ENCODE measurements around the gene SNCAIP. TPM values are rescaled to one million over a fixed set of nuclear protein-coding genes. Genes with fewer than 3 reads are reported as not detected.

SNCAIP gene
- total RNA-seq, 1 donor from 2014 or later: 11.3 TPM

GRCh38 chr5:122355324-122355723 lies 43.3 kb downstream of the SNCAIP start:
- Histone ChIP-seq H3K4me3 (no peak overlapping the region), H3K36me3 (no peaks in the 10 kb centered on the region), H3K27me3 (no peaks in the 10 kb centered on the region), H3K27ac (no peak overlapping the region), H3K9me3 (no peaks in the 10 kb centered on the region), H3K4me1 (peaks cover 30% of the 10 kb centered on the region)
- no peak for DNase-seq (ENCODE audit: extremely low spot score in 2 of 2)
- intact Hi-C loops (cut with DNase I): no loop called here
- TF ChIP-seq CTCF (IDR thresholded peaks at IDR 0.05) (no peak), POLR2AphosphoS5 (IDR thresholded peaks at IDR 0.05; ENCODE audit: insufficient read depth in 1 of 2, low read depth in 1 of 2) (no peak)

DNA sequence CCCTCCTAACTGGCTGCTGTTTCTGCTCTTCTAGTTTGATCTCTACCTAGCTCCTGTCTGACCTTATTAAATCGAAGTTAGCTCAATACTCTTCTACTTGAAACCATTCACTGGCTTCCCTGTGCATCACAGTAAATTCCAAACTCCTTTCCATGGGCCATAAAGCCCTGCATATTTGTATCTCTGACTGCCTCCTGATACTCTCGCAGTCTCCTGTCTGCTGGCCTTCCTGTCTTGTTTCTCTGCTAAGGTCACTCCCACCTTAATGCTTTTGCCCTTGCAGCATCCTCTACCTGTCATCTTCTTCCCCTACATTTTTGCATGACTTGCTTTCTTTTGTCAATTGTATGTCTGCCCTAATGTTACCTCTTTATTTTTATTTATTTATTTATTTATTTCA lies 44.8 kb downstream of the SNCAIP start:
- peaks cover 26% of the 10 kb centered on the region for H3K4me1 ChIP-seq
- H3K4me3 ChIP-seq: no peak overlapping the region
- no peaks in the 10 kb centered on the region for H3K27me3 ChIP-seq
- intact Hi-C loops (cut with DNase I): no loop called here
- no peak overlapping the region for H3K27ac ChIP-seq
- H3K36me3 ChIP-seq: no peaks in the 10 kb centered on the region
- no peak for DNase-seq (ENCODE audit: extremely low spot score in 2 of 2)
- no peaks in the 10 kb centered on the region for H3K9me3 ChIP-seq
- TF ChIP-seq POLR2A (IDR thresholded peaks at IDR 0.05) (no peak), CTCF (IDR thresholded peaks at IDR 0.05) (no peak), POLR2AphosphoS5 (IDR thresholded peaks at IDR 0.05; ENCODE audit: insufficient read depth in 1 of 2, low read depth in 1 of 2) (no peak)

DNA sequence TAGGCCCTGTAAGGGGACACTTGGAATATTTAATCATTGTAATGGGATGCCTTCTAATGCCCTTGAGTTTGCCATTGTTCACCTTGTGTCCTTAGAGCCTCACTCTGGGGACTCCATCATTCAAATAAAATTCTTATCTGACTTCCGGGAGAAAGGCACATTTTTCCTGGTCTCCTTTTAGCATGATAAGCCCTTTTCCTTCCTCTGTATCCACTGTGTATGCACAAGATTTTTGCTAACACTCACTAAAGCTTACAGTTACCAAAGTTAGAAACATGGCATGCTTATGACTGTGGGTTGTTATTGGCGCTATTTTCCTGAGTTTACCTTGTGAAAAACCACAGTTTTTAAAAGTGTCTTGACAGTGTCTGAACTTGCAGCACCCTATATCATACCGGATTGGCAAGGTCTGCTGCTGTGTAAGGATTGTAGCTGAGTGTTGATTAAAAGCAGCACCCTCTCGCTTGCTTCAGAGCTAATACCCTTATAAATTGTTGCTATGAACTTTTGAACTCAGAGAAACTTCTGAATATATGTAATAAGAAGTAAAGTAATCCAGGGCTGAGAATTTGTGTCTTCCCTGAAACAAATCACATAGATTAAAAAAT lies 46.4 kb downstream of the SNCAIP start:
- Histone ChIP-seq H3K4me1 (peaks cover 14% of the 10 kb centered on the region), H3K27ac (no peak overlapping the region), H3K27me3 (no peaks in the 10 kb centered on the region), H3K4me3 (no peak overlapping the region), H3K9me3 (no peaks in the 10 kb centered on the region), H3K36me3 (no peaks in the 10 kb centered on the region)
- TF ChIP-seq CTCF (IDR thresholded peaks at IDR 0.05) (no peak), POLR2A (IDR thresholded peaks at IDR 0.05) (no peak), POLR2AphosphoS5 (IDR thresholded peaks at IDR 0.05; ENCODE audit: insufficient read depth in 1 of 2, low read depth in 1 of 2) (no peak)
- intact Hi-C loops (cut with DNase I): no loop called here
- DNase-seq (ENCODE audit: extremely low spot score in 2 of 2): no peak

DNA sequence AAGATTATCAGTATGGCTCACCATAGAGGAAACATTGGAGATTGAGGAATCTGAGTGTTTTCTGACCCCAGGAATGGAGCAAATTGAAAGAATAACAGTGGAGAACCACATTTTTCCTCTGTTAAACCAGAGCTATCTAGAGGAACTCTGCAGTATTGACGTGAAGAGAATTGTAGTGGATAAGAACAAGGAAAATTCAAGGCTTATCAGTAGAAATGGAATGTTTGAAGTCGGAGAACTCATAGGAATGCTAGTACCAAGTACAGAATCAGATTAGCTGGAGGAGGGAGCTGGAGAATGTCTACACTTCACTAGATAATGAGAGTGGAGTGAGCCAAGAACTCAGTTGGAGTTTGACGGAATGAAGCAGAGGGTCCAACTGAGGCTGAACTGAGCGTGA lies 50.3 kb downstream of the SNCAIP start:
- no peaks in the 10 kb centered on the region for H3K4me1 ChIP-seq
- no peak overlapping the region for H3K4me3 ChIP-seq
- no peaks in the 10 kb centered on the region for H3K27me3 ChIP-seq
- no peak for DNase-seq (ENCODE audit: extremely low spot score in 2 of 2)
- no peaks in the 10 kb centered on the region for H3K36me3 ChIP-seq
- no peaks in the 10 kb centered on the region for H3K9me3 ChIP-seq
- intact Hi-C loops (cut with DNase I): no loop called here
- no peak for TF ChIP-seq POLR2AphosphoS5 (IDR thresholded peaks at IDR 0.05; ENCODE audit: insufficient read depth in 1 of 2, low read depth in 1 of 2)
- no peak for TF ChIP-seq POLR2A (IDR thresholded peaks at IDR 0.05)
- TF ChIP-seq CTCF (IDR thresholded peaks at IDR 0.05): no peak
- H3K27ac ChIP-seq: no peak overlapping the region

DNA sequence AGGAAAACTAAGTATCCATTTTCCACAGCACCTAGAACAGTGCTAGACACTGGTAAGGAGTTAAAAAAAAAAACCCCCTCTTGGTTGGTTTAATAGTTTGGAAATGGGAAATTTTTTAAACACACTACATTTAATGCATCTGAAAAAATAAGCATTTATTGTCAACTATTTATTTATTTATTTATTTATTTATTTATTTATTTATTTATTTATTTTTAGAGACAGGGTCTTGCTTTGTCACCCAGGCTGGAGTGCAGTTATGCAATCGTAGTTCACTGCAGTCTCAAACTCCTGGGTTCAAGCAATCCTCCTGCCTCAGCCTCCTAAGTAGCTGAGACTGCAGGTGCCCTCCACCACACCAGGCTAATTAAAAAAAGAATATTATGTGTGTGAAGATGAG lies 51.6 kb downstream of the SNCAIP start:
- H3K27me3 ChIP-seq: no peaks in the 10 kb centered on the region
- intact Hi-C loops (cut with DNase I): no loop called here

More for the DNA sequence above, 51.6 kb downstream of the SNCAIP start:
- Histone ChIP-seq H3K27ac (no peak overlapping the region), H3K36me3 (no peaks in the 10 kb centered on the region), H3K4me3 (no peak overlapping the region), H3K4me1 (no peaks in the 10 kb centered on the region), H3K9me3 (no peaks in the 10 kb centered on the region)
- TF ChIP-seq POLR2A (IDR thresholded peaks at IDR 0.05) (no peak), POLR2AphosphoS5 (IDR thresholded peaks at IDR 0.05; ENCODE audit: insufficient read depth in 1 of 2, low read depth in 1 of 2) (no peak), CTCF (IDR thresholded peaks at IDR 0.05) (no peak)
- no peak for DNase-seq (ENCODE audit: extremely low spot score in 2 of 2)
